Neutrophil (primary cell): ENCODE measurements around the gene NUAK1.
"Not testable (repeated sequence)": the region's sequence is repeated elsewhere in the genome, so short reads cannot be mapped to it uniquely, and the experiment has no call there.

Source experiments
- H3K27ac ChIP-seq: fragments of 200-600 bp; sonication (generic); 2 replicates; pipeline ENCODE4 v1.5.1; 2016; ENCODE audit warnings: mild to moderate bottlenecking, moderate library complexity
- H3K27me3 ChIP-seq: fragments of 200-600 bp; sonication (generic); 2 replicates; pipeline ENCODE4 v1.6.0; 2016; ENCODE audit warnings: mild to moderate bottlenecking
- H3K36me3 ChIP-seq: fragments of 200-600 bp; sonication (generic); 2 replicates; pipeline ENCODE4 v1.5.1; 2017
- H3K4me1 ChIP-seq, 2 experiments: fragments of 200-600 bp in 1 of 2; sonication (generic) in 1 of 2; 1 replicate in 1 of 2; 2 replicates in 1 of 2; pipeline versions ENCODE4 v1.5.1 to v1.6.1; 2013 to 2016; ENCODE audit warnings: low read depth in 1 of 2, low read length in 1 of 2, mild to moderate bottlenecking in 1 of 2, moderate library complexity in 1 of 2; ENCODE audit not compliant: control insufficient read depth in 1 of 2, insufficient read depth in 1 of 2
- H3K4me3 ChIP-seq, 2 experiments: fragments of 200-600 bp in 1 of 2; sonication (generic) in 1 of 2; 1 replicate in 1 of 2; 2 replicates in 1 of 2; pipeline ENCODE4 v1.5.1; 2013 to 2016; ENCODE audit warnings: low read depth in 1 of 2, low read length in 1 of 2, mild to moderate bottlenecking in 1 of 2, moderate library complexity in 1 of 2
- H3K9me3 ChIP-seq: fragments of 200-600 bp; sonication (generic); 2 replicates; pipeline ENCODE4 v1.5.1; 2016
- TF ChIP-seq, protein P1 (sequence below): fragments of 200-600 bp; sonication (generic); IDR thresholded peaks from 2 replicates; pipeline ENCODE4 v1.5.1; 2016; ENCODE audit warnings: antibody characterized with exemption

NUAK1 gene

GRCh38 chr12:106018286-106018685, 120.5 kb downstream of the NUAK1 start:
- Histone ChIP-seq H3K4me1 (no peaks in the 10 kb centered on the region), H3K27me3 (no peaks in the 10 kb centered on the region), H3K36me3 (no peaks in the 10 kb centered on the region), H3K27ac (no peak overlapping the region), H3K9me3 (no peaks in the 10 kb centered on the region), H3K4me3 (no peak overlapping the region)
- TF ChIP-seq, protein P1, sequence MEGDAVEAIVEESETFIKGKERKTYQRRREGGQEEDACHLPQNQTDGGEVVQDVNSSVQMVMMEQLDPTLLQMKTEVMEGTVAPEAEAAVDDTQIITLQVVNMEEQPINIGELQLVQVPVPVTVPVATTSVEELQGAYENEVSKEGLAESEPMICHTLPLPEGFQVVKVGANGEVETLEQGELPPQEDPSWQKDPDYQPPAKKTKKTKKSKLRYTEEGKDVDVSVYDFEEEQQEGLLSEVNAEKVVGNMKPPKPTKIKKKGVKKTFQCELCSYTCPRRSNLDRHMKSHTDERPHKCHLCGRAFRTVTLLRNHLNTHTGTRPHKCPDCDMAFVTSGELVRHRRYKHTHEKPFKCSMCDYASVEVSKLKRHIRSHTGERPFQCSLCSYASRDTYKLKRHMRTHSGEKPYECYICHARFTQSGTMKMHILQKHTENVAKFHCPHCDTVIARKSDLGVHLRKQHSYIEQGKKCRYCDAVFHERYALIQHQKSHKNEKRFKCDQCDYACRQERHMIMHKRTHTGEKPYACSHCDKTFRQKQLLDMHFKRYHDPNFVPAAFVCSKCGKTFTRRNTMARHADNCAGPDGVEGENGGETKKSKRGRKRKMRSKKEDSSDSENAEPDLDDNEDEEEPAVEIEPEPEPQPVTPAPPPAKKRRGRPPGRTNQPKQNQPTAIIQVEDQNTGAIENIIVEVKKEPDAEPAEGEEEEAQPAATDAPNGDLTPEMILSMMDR = no peak

DNA sequence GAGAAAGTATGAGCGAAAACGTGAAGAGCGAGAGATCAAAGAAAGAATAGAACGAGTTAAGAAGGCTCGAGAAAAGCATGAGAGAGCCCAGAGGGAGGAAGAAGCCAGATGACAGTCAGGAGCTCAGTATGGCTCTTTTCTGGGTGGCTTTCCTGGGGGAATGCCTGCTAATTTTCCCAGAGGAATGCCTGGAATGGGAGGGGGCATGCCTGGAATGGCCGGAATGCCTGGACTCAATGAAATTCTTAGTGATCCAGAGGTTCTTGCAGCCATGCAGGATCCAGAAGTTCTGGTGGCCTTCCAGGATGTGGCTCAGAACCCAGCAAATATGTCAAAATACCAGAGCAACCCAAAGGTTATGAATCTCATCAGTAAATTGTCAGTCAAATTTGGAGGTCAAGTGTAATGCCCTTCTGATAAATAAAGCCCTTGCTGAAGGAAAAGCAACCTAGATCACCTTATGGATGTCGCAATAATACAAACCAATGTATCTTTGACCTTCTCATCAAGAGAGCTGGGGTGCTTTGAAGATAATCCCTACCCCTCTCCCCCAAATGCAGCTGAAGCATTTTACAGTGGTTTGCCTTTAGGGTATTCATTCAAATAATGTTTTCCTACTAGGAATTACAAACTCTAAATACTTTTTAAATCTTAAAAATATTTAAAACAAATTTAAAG, 122.0 kb downstream of the NUAK1 start:
- H3K27me3 ChIP-seq, H3K9me3 ChIP-seq, H3K4me3 ChIP-seq, H3K27ac ChIP-seq, H3K4me1 ChIP-seq, H3K36me3 ChIP-seq: not testable (repeated sequence)

DNA sequence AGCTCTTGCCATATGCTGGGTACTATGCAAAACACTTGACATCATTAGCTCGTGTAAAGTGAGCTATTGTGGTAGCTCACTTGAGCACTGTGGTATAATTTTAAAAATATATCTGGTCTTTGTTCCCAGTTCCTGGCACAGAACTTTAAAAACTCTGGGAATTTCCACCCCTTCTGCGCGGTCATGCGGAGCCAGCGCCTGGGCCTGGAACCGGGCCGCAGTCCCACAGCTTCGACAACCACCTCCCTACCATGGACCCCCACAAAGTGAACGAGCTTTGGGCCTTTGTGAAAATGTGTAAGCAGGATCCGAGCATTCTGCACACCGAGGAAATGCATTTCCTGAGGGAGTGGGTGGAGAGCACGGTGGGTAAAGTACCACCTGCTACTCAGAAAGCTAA, 123.1 kb downstream of the NUAK1 start:
- Histone ChIP-seq H3K4me3 (no peak overlapping the region), H3K36me3 (no peaks in the 10 kb centered on the region), H3K4me1 (no peaks in the 10 kb centered on the region), H3K27ac (no peak overlapping the region), H3K9me3 (no peaks in the 10 kb centered on the region), H3K27me3 (no peaks in the 10 kb centered on the region)
- TF ChIP-seq, protein P1 = no peak

GRCh38 chr12:106013941-106014340, 124.8 kb downstream of the NUAK1 start:
- H3K4me1 ChIP-seq = no peaks in the 10 kb centered on the region
- no peak overlapping the region for H3K4me3 ChIP-seq
- H3K36me3 ChIP-seq = no peaks in the 10 kb centered on the region
- H3K9me3 ChIP-seq = no peaks in the 10 kb centered on the region
- no peak overlapping the region for H3K27ac ChIP-seq
- H3K27me3 ChIP-seq = no peaks in the 10 kb centered on the region
- TF ChIP-seq, protein P1 = no peak
